HL-60/S4 treated with phorbol 12-myristate 13-acetate at 8.2 ng/mL for 4 days and 3 days (cell line): ENCODE measurements around the gene FKBP9.
"Not testable (repeated sequence)": the region's sequence is repeated elsewhere in the genome, so short reads cannot be mapped to it uniquely, and the experiment has no call there.

ENCODE experiments used
- in situ Hi-C: fragments of 300-500 bp; cut with MboI; formaldehyde crosslinking; loops from 2 replicates; pipeline ENCODE4 v1.15.0; 2022; ENCODE audit warnings: low sequenced_read_pairs

Gene FKBP9

DNA sequence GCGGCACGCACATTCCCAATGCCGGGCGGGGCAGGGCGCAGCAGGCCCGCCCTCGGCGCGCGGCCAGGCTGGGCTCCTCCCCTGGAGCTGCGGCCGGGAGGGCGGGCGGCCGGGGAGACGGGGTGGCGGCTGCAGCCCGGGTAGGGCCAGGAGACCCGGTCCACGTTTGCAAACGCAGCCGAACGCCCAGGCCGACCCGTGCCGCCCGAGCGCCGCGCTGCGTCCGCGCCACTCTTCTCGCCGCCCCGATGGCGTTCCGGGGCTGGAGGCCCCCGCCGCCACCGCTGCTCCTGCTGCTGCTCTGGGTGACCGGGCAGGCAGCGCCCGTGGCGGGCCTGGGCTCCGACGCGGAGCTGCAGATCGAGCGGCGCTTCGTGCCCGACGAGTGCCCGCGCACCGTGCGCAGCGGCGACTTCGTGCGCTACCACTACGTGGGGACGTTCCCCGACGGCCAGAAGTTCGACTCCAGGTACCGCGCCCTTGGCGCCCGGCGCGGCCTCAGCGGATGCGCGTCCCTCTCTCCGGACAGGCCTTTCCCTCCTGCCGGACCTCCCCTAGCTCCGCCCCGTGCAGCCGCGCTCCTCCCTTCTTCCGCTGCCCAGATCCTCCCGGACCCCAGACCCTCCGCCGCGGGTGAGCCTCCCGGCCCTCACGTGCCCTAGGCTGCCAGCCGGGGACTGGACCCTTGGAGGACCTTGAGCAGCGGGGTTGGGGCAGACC is at the start of gene FKBP9:
Gene FKBP9 (plus strand): TSS at position 115 of the 720 bp plus-strand sequence. CDS start 134 bp downstream, at position 249.
- in situ Hi-C loops, result no loop called here

GRCh38 chr7:32910195-32910594 is 47.0 kb upstream of the FKBP9 start:
- in situ Hi-C loops, result no loop called here

GRCh38 chr7:32914184-32914583 is 43.1 kb upstream of the FKBP9 start:
- in situ Hi-C loops, result no loop called here

- in situ Hi-C loops, result no loop called here
Measured at GRCh38 chr7:32915041-32915536, 42.2 kb upstream of the FKBP9 start.

GRCh38 chr7:32916006-32916405 is 41.2 kb upstream of the FKBP9 start:
- in situ Hi-C loops, result no loop called here

GRCh38 chr7:32916994-32917393 is 40.2 kb upstream of the FKBP9 start:
- in situ Hi-C loops, result not testable (repeated sequence)

- in situ Hi-C loops, result no loop called here
Measured at GRCh38 chr7:32921896-32922295, 35.3 kb upstream of the FKBP9 start.

GRCh38 chr7:32928785-32929298 is 28.4 kb upstream of the FKBP9 start:
- in situ Hi-C loops, result no loop called here

GRCh38 chr7:32929430-32930143 is 27.7 kb upstream of the FKBP9 start:
- in situ Hi-C loops, result no loop called here

DNA sequence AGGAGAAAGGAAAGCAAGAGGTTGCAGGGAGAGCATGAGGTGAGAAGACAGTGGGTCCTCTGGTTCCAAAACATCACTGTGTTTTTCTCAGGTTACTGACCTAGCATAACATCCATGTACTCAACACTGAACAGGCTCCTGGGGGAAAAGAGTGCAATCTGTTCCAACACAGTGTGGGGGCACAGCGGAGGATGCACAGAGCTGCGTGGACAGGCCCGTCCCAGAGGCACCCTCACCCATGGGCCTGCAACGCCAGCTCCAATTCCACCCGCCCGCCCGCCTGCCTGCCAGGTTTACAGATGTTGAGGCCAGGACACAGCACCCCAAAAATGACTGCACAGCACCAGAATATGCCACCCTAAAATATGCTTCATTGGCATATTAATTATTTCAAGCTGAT is 26.9 kb upstream of the FKBP9 start:
- in situ Hi-C loops, result no loop called here

DNA sequence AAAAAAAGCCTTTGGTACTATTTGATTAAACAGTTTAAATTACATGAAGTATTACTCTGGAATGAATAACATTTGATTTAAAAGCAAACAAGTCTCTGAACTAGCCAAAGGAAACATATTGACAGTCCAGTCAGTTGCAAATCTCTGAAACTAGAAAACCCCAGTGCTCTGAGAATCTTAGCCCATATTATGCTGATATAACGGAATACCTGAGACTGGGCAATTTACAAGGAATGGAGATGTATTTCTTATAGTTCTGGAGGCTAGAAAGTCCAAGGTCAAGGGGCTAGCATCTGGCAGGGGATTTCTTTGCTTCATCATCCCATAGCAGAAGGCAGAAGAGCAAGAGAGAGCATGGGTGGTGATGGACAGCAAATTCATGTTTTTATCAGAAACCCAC is 21.7 kb upstream of the FKBP9 start:
- in situ Hi-C loops, result no loop called here

- in situ Hi-C loops, result no loop called here
Measured at GRCh38 chr7:32936689-32937088, 20.6 kb upstream of the FKBP9 start.

DNA sequence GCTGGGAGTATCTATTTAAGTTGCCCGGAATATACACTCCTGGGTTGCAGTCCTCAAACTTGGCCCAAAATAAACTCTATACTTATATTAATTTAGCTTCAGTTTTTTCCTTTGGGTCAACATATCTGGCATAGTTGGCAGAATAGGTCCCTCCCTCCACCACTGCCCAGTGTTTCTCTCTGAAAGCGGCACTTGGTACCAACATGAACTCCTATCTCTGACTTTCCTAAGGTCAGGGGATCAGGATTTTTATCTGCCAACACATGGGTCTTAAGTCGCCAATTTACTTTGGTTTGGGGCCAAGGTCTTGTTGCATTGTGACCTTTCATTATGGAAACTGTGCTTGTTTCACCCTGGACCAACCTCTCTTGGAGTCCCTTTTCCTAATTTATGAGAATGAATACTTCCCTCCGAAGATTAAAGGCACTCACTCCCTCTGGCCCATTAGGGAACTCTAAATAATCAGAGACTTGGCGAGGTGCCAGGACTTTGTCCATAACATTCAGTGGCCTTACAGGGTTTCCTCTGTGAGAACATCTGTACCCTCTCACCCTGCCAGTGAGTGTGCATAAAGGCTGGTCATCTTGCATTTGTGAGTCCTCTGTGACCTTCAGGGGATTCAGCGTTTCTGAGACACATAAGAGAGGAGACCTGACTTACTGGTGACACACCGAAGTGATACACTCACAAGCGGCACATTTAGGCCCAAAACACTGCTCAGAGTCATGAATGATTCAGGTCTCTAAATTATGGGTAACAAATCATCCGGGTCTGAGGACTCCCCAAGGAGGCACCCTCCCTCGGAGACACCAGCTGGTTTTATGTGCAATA is 19.7 kb upstream of the FKBP9 start:
- in situ Hi-C loops, result no loop called here

DNA sequence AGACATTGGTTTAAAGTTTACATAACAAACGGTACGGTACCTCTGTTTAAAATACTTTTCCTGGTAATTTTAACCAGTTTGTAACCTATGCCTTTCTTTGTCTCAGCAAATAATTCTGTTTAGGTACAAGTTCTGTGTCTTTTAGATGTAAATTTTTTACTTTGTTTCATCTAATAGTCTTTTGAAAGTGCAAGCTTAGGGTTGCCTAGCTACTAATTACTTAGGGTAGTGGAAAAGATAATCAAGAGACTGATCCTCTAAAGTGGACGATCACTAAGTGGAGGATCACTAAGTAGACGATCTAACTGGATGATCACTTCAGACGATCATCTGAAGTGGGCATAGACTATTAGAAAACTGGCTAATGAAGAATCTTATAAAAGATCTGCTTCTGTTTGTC is 16.1 kb upstream of the FKBP9 start:
- in situ Hi-C loops, result no loop called here

- in situ Hi-C loops, result no loop called here
Measured at GRCh38 chr7:32941681-32942414, 15.4 kb upstream of the FKBP9 start.

DNA sequence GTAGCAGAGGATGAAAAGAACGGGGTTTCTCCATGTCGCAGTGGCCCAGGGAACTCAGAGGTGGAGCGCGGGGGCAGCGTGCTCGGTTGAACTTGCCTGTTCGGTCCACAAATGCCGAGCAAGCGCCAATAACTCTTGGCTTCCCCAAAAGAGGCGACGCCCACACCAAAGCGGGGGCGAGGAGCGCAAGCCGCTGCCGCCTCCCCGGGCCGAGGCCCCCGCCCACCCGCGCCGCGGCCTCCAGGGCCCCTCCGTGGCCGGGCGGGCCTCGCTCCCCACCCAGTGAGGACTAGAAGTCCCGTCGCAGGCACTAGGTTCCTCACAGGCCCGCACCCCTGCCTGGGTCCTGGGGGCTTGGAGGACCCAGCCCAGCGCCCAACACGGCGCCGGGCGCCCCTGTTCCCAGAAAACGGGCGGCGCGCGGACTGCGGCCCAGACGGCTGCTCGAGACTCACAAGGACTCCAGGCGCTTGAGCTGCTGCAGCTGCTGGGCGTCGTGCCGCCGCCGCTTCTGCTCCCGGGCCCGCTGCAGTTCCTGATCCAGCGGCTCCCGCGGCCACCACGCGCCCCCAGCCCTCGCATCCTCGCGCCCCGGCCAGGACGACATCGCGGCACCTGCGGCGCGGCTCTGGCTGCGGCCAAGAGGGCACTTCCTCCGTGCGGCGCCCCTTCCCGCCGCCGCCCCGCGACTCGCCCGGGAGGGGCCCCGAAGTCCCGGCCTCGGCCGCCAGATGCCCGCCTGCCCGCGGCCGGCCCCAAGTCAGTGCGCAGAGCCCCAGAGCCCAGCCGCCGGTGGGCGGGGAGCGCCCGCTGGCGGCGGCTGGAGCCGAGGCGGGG is 14.6 kb upstream of the FKBP9 start:
- in situ Hi-C loops, result no loop called here

DNA sequence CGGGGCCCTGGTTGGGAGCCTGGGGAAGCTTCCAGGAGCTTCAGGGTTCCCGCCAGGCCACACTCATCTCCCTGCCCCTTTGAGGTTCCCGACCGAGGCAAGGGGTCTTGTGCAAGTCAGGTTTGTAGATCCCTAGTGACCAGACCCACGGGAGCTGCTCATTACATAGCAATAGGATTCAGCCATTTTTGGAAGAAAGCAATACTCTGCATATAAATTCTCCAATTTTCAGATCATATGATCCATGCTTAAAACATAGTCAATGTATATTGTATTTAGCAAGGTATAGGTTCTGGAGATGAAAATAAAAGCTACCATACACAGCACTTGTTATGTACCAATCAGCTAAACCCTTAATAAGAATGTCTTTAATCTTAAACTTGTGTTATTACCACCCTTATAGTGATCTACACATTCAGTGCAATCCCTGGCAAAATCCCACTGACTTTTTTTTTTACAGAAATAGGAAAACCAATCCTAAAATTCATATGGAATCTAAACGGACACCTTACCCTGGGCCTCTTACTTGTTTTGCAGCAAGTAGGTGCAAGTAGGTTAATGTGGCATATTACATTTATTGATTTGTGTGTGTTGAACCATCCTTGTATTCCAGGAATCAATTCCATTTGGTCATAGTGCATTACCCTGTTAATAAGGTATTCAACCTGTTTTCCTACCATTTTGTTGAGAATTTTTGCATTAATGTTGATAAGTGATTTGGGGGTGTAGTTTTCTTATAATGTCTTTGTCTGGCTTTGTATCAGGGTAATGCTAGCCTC is 13.8 kb upstream of the FKBP9 start:
- in situ Hi-C loops, result no loop called here

- in situ Hi-C loops, result no loop called here
Measured at GRCh38 chr7:32947420-32947983, 9.7 kb upstream of the FKBP9 start.

DNA sequence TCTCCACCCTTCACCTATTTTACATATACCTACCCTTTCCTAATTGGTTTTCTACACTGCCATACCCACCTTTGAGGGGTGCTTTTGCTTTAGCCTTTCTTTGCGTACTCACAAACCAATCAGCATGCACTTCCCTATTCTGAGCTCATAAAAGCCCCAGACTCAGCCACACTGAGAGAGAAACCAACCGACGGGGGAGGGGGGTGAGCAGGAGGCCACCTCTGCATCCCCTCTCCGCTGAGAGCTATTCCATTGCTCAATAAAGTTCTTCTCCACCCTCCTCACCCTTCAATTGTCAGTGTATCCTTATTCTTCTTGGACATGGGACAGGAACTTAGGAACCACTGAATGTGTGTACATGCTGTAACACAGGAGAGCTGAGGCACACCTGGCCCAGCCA is 9.0 kb upstream of the FKBP9 start:
- in situ Hi-C loops, result no loop called here
